ENCODE results near the gene PURA.

DNA sequence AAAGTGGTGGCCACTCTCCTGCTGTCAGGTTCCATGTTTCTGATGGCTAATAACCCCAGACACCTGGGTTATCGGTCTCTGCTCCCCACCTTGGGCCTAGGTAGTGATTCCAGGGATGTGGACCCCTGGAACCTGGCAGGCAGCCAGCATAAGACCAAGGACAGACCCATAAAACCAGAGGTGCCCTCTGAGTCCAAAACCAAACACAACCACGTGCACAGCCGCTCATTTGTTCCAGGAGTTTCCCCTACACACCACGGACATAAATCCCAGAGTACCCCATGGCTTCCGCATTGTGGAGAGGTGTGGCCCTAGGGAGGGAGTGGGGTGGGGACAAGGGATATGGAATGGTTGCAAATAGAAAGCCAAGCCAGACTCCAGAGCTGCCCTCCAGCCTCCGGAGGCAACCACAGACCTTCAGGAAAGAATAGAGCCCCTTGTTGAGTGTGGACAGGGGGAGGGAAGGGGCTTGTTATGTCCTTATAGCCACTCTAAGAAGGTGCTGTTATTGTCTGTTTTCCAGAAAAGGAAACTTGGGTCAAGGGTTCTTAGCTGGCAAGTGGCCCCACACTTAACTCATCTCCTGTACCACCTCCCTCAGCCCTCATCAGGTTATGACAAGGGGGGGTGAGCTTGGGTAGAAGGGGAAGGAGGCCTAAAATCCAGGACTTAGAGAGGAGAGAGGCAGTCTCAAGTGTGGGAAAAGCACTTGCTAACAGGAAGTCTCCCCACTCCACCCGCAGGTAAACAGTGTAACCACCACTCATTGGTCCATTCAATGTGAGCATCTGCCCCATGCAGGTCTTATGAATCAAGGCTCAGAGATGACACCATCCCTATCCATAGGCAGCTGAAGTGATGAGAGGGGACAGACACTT, 37.5 kb downstream of the PURA start:
- no peak for TF ChIP-seq EZH2 (IDR thresholded peaks at IDR 0.05; ENCODE audit: borderline replicate concordance, insufficient read depth, low read length, poor library complexity, severe bottlenecking)
- TF ChIP-seq RAD21 (conservative IDR thresholded peaks at IDR 0.05) = no peak
- TF ChIP-seq SMC3 (conservative IDR thresholded peaks at IDR 0.05; ENCODE audit: poor library complexity) = no peak
- no peak for TF ChIP-seq POLR2AphosphoS5 (IDR thresholded peaks at IDR 0.05)
- TF ChIP-seq, protein P1, sequence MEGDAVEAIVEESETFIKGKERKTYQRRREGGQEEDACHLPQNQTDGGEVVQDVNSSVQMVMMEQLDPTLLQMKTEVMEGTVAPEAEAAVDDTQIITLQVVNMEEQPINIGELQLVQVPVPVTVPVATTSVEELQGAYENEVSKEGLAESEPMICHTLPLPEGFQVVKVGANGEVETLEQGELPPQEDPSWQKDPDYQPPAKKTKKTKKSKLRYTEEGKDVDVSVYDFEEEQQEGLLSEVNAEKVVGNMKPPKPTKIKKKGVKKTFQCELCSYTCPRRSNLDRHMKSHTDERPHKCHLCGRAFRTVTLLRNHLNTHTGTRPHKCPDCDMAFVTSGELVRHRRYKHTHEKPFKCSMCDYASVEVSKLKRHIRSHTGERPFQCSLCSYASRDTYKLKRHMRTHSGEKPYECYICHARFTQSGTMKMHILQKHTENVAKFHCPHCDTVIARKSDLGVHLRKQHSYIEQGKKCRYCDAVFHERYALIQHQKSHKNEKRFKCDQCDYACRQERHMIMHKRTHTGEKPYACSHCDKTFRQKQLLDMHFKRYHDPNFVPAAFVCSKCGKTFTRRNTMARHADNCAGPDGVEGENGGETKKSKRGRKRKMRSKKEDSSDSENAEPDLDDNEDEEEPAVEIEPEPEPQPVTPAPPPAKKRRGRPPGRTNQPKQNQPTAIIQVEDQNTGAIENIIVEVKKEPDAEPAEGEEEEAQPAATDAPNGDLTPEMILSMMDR (IDR thresholded peaks at IDR 0.05; ENCODE audit: poor library complexity, severe bottlenecking) = no peak
- TF ChIP-seq EP300 (conservative IDR thresholded peaks at IDR 0.05; ENCODE audit: poor library complexity, severe bottlenecking) = no peak
